ENCODE results near the gene SNW1.
A peak's percentile ranks its signal among the peaks of the same experiment; 100 is the strongest.

SNW1 gene

DNA sequence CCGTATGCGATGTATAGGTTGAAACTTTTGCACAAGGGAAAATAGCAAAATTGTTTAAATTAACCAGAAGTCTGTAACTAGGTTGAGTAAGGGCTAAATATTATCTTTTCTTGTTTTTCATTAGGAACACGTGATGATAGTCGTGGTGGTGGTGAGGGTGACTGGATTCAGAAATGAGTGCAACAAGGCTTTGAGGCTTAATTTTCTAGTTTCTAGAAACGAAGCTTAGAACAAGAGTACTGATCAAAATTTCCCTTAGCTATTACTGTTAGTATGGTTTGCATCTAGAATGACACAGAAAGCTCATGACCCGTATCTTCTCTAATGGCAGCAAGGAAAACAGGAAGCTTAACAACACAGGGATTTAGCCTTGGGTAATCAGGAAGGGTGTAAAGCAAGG, 46.0 kb downstream of the SNW1 start:
- Histone ChIP-seq H3K4me1 (ENCODE audit: control insufficient read depth, insufficient read depth, low read length) (no peaks in the 10 kb centered on the region), H3K36me3 (ENCODE audit: control insufficient read depth in 2 of 2, insufficient read depth in 1 of 2, low read length in 2 of 2) (peaks cover 78 to 94% of the 10 kb centered on the region in 2 experiments), H3K9me3 (ENCODE audit: control insufficient read depth, insufficient read depth, low read depth, low read length) (no peaks in the 10 kb centered on the region), H3K4me3 (ENCODE audit: low read depth, low read length) (no peak overlapping the region), H3K27ac (ENCODE audit: extremely low read depth, low read depth, low read length) (no peak overlapping the region)
- ChIA-PET CTCF (no interaction called here), POLR2A (no interaction called here)
- TF ChIP-seq ZNF555 (tag by site-specific recombination; conservative IDR thresholded peaks at IDR 0.05) (no peak), ZNF202 (tag by site-specific recombination; IDR thresholded peaks at IDR 0.05; ENCODE audit: borderline replicate concordance) (no peak)

DNA sequence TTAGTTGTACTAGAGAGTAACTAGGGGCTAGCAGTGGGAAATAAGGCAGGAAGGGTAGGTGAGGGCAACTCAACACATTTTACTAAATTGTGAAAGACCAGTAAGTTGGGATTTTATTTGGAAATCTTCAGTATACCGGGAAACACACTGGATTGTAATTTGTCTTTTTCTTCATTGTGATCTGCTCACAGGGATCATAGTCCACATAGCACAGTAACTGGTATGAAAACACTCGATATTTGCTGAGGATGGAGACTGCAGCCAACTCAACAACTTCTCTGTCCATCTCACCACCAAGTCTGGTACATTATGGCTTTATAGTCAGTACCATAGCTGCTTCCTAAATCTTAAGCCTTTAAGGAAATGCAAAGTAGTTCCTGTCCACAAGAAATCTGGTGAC, 50.6 kb downstream of the SNW1 start:
- H3K27ac ChIP-seq (ENCODE audit: extremely low read depth, low read depth, low read length) = no peak overlapping the region
- no peak overlapping the region for H3K4me3 ChIP-seq (ENCODE audit: low read depth, low read length)
- TF ChIP-seq, protein P1, sequence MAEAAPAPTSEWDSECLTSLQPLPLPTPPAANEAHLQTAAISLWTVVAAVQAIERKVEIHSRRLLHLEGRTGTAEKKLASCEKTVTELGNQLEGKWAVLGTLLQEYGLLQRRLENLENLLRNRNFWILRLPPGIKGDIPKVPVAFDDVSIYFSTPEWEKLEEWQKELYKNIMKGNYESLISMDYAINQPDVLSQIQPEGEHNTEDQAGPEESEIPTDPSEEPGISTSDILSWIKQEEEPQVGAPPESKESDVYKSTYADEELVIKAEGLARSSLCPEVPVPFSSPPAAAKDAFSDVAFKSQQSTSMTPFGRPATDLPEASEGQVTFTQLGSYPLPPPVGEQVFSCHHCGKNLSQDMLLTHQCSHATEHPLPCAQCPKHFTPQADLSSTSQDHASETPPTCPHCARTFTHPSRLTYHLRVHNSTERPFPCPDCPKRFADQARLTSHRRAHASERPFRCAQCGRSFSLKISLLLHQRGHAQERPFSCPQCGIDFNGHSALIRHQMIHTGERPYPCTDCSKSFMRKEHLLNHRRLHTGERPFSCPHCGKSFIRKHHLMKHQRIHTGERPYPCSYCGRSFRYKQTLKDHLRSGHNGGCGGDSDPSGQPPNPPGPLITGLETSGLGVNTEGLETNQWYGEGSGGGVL (tag by site-specific recombination; IDR thresholded peaks at IDR 0.05) = no peak
- TF ChIP-seq, protein P2, sequence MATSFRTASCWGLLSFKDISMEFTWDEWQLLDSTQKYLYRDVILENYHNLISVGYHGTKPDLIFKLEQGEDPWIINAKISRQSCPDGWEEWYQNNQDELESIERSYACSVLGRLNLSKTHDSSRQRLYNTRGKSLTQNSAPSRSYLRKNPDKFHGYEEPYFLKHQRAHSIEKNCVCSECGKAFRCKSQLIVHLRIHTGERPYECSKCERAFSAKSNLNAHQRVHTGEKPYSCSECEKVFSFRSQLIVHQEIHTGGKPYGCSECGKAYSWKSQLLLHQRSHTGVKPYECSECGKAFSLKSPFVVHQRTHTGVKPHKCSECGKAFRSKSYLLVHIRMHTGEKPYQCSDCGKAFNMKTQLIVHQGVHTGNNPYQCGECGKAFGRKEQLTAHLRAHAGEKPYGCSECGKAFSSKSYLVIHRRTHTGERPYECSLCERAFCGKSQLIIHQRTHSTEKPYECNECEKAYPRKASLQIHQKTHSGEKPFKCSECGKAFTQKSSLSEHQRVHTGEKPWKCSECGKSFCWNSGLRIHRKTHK (tag by site-specific recombination; IDR thresholded peaks at IDR 0.05) = no peak
- TF ChIP-seq ZNF324 (tag by site-specific recombination; IDR thresholded peaks at IDR 0.05) (no peak), ZEB2 (tag by site-specific recombination; IDR thresholded peaks at IDR 0.05) (no peak), SCRT1 (tag by site-specific recombination; IDR thresholded peaks at IDR 0.05; ENCODE audit: borderline replicate concordance) (no peak), MEIS1 (CRISPR knock-in tag; IDR thresholded peaks at IDR 0.05; ENCODE audit: borderline replicate concordance) (no peak), IKZF3 (tag by site-specific recombination; IDR thresholded peaks at IDR 0.05) (no peak), ZNF211 (tag by site-specific recombination; IDR thresholded peaks at IDR 0.05; ENCODE audit: low read depth) (no peak), ZNF658 (tag by site-specific recombination; IDR thresholded peaks at IDR 0.05) (no peak), ZNF664 (tag by site-specific recombination; IDR thresholded peaks at IDR 0.05) (no peak), ZNF157 (tag by site-specific recombination; IDR thresholded peaks at IDR 0.05) (no peak), ZNF529 (tag by site-specific recombination; IDR thresholded peaks at IDR 0.05; ENCODE audit: insufficient replicate concordance) (no peak), ZFP41 (tag by site-specific recombination; IDR thresholded peaks at IDR 0.05; ENCODE audit: borderline replicate concordance) (no peak), ZNF585B (tag by site-specific recombination; IDR thresholded peaks at IDR 0.05) (no peak), GLIS1 (tag by site-specific recombination; IDR thresholded peaks at IDR 0.05) (no peak), ZNF391 (tag by site-specific recombination; IDR thresholded peaks at IDR 0.05; ENCODE audit: borderline replicate concordance, low read depth) (no peak)
- POLR2A ChIA-PET = no interaction called here
- H3K9me3 ChIP-seq (ENCODE audit: control insufficient read depth, insufficient read depth, low read depth, low read length) = no peaks in the 10 kb centered on the region
- peaks cover 8% of the 10 kb centered on the region for H3K4me1 ChIP-seq (ENCODE audit: control insufficient read depth, insufficient read depth, low read length)
- H3K36me3 ChIP-seq (ENCODE audit: control insufficient read depth in 2 of 2, insufficient read depth in 1 of 2, low read length in 2 of 2) = peaks cover 45 to 54% of the 10 kb centered on the region in 2 experiments
- CTCF ChIA-PET = no interaction called here

DNA sequence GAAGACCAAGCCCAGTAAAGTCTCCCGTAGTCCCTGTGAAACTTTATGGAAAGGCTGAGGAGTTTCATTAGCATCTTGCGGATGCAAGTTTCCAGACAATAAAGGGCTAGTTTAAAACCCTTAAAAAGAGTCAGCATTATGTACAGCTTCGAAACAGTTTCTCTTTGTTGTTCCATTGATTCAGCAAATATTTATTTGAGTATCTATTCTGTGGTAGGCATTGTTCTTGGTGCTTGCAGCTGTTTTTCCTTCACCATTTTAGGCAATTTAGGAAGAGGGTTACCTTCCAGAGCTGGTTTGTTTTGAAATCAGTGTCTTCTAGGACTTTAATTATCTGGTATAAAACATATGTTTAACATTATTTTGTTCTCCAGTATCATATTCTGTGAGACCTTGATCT, 51.5 kb downstream of the SNW1 start:
- POLR2A ChIA-PET = no interaction called here
- peaks cover 42 to 52% of the 10 kb centered on the region in 2 experiments for H3K36me3 ChIP-seq (ENCODE audit: control insufficient read depth in 2 of 2, insufficient read depth in 1 of 2, low read length in 2 of 2)

More for the DNA sequence above, 51.5 kb downstream of the SNW1 start:
- no peak for TF ChIP-seq ZNF211 (tag by site-specific recombination; IDR thresholded peaks at IDR 0.05; ENCODE audit: low read depth)
- no peak for TF ChIP-seq ZNF600 (tag by site-specific recombination; IDR thresholded peaks at IDR 0.05)
- no peak for TF ChIP-seq ZIC2 (tag by site-specific recombination; IDR thresholded peaks at IDR 0.05)
- no peak for TF ChIP-seq ZNF157 (tag by site-specific recombination; IDR thresholded peaks at IDR 0.05)
- no peak for TF ChIP-seq ZNF626 (tag by site-specific recombination; IDR thresholded peaks at IDR 0.05)
- TF ChIP-seq, protein P3, sequence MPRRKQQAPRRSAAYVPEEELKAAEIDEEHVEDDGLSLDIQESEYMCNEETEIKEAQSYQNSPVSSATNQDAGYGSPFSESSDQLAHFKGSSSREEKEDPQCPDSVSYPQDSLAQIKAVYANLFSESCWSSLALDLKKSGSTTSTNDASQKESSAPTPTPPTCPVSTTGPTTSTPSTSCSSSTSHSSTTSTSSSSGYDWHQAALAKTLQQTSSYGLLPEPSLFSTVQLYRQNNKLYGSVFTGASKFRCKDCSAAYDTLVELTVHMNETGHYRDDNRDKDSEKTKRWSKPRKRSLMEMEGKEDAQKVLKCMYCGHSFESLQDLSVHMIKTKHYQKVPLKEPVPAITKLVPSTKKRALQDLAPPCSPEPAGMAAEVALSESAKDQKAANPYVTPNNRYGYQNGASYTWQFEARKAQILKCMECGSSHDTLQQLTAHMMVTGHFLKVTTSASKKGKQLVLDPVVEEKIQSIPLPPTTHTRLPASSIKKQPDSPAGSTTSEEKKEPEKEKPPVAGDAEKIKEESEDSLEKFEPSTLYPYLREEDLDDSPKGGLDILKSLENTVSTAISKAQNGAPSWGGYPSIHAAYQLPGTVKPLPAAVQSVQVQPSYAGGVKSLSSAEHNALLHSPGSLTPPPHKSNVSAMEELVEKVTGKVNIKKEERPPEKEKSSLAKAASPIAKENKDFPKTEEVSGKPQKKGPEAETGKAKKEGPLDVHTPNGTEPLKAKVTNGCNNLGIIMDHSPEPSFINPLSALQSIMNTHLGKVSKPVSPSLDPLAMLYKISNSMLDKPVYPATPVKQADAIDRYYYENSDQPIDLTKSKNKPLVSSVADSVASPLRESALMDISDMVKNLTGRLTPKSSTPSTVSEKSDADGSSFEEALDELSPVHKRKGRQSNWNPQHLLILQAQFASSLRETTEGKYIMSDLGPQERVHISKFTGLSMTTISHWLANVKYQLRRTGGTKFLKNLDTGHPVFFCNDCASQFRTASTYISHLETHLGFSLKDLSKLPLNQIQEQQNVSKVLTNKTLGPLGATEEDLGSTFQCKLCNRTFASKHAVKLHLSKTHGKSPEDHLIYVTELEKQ (tag by site-specific recombination; IDR thresholded peaks at IDR 0.05; ENCODE audit: borderline replicate concordance) = no peak
- Histone ChIP-seq H3K9me3 (ENCODE audit: control insufficient read depth, insufficient read depth, low read depth, low read length) (no peaks in the 10 kb centered on the region), H3K27ac (ENCODE audit: extremely low read depth, low read depth, low read length) (no peak overlapping the region), H3K4me3 (ENCODE audit: low read depth, low read length) (peak overlapping the region; percentile 95), H3K4me1 (ENCODE audit: control insufficient read depth, insufficient read depth, low read length) (peaks cover 8% of the 10 kb centered on the region)
- CTCF ChIA-PET = no interaction called here
